Measurements from ENCODE around the gene TMEM242. TPM values are rescaled to one million over a fixed set of nuclear protein-coding genes. Genes with fewer than 3 reads are reported as not detected.

The TMEM242 gene
- total RNA-seq, 2 experiments from 2014 or later = 9.2 to 10.1 TPM

- DNase-seq = no peak
- H3K4me1 Mint-ChIP-seq = peaks cover 4% of the 10 kb centered on the region
- H3K36me3 Mint-ChIP-seq = peaks cover 7% of the 10 kb centered on the region
- ATAC-seq (ENCODE audit: low read depth) = no peak
- POLR2A ChIA-PET = no interaction called here
- H3K27me3 Mint-ChIP-seq = peaks cover 2% of the 10 kb centered on the region
- no peak overlapping the region for H3K27ac Mint-ChIP-seq
- H3K9me3 Mint-ChIP-seq = peaks cover 8% of the 10 kb centered on the region
- H3K4me3 Mint-ChIP-seq = no peak overlapping the region
Observed at GRCh38 chr6:157268835-157269234, 54.5 kb downstream of the TMEM242 start.

DNA sequence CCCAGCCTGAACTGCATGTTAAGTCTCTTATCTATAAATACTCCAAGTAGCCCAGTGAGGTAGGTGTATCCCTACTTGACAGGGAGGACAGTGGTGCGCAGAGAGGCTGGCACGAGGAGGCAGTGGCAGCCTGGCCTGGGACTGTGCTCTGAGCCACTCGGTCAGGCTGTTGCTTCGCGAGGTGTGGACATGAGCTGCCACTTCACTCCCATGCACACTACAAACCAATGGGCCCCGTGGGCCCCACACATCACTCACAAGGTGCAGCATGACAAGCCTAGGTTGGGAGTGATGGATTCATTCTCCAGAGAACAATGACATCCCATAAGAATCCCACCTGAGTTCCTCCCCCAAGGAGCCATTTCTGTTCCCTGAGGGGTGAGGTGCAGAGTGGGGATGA, 54.9 kb downstream of the TMEM242 start:
- DNase-seq (peak; percentile 18), ATAC-seq (ENCODE audit: low read depth) (no peak)
- H3K4me3 Mint-ChIP-seq = no peak overlapping the region
- H3K4me1 Mint-ChIP-seq = peaks cover 1% of the 10 kb centered on the region
- H3K9me3 Mint-ChIP-seq = peaks cover 8% of the 10 kb centered on the region
- peaks cover 7% of the 10 kb centered on the region for H3K36me3 Mint-ChIP-seq
- no peak overlapping the region for H3K27ac Mint-ChIP-seq
- H3K27me3 Mint-ChIP-seq = peaks cover 2% of the 10 kb centered on the region
- POLR2A ChIA-PET = no interaction called here

DNA sequence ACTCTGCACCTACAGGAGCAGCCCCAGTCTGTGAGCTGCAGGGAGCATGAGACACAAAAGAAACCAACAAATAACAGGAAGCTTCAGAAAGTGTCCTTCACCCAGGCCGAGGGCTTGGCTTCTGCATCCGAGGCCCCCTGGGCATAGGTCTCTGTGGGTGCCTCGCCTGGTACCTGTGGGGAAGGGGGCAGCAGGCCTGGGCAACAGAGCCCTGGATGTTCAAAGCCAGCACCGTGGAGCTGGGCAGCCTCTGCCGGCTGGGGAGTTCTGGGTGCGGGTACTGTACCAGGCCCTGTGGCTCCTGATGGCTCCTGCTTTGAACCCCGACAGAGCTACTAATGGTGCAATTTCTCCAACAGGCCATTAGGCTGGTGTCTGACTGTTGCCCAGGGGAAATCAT, 55.7 kb downstream of the TMEM242 start:
- Mint-ChIP-seq H3K36me3 (peaks cover 7% of the 10 kb centered on the region), H3K27me3 (peaks cover 2% of the 10 kb centered on the region), H3K9me3 (peaks cover 8% of the 10 kb centered on the region), H3K4me3 (no peak overlapping the region), H3K27ac (no peak overlapping the region), H3K4me1 (no peaks in the 10 kb centered on the region)
- POLR2A ChIA-PET = no interaction called here
- peak; percentile 6 for DNase-seq
- no peak for ATAC-seq (ENCODE audit: low read depth)

GRCh38 chr6:157267109-157267611, 56.2 kb downstream of the TMEM242 start:
- Mint-ChIP-seq H3K4me3 (no peak overlapping the region), H3K4me1 (no peaks in the 10 kb centered on the region), H3K27ac (no peak overlapping the region), H3K9me3 (peaks cover 8% of the 10 kb centered on the region), H3K36me3 (peaks cover 7% of the 10 kb centered on the region), H3K27me3 (peaks cover 2% of the 10 kb centered on the region)
- POLR2A ChIA-PET = no interaction called here
- ATAC-seq (ENCODE audit: low read depth) (no peak), DNase-seq (peak; percentile 21)

DNA sequence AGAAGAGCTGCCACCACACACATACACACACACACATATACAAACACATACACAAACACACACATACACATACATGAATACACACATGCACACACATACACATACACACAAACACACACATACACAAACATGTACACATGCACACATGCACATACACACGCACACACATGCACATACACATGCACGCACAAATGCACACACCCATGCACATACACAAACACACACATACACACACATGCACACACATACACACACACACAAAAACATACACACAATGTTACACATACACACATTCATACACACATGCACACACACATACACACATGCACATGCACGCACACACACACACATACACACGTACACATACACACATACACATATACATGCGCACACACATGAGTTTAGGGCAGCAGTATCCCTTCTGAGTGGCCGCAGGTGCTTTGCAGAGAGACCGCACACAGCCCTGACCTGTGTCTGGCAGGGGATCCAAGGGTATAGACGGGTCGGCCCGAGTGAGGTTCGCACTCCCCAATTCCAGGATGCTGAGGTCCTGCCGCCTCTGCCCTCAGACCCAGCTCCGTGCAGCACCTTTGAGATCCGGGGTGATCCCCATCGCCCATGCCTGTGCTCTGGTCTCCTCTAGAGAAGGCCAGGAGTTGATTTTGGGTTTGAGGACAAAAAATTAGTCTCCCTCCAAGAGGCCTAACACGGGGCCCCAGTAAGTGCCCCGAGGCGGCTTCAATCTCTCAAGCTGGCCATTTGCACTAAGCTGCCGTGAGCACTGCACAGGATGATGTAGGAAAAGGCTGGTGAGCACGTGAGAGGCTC, 56.8 kb downstream of the TMEM242 start:
- ATAC-seq (ENCODE audit: low read depth) = no peak
- Mint-ChIP-seq H3K27ac (no peak overlapping the region), H3K27me3 (peaks cover 2% of the 10 kb centered on the region), H3K36me3 (peaks cover 7% of the 10 kb centered on the region), H3K4me1 (no peaks in the 10 kb centered on the region), H3K4me3 (no peak overlapping the region), H3K9me3 (peaks cover 8% of the 10 kb centered on the region)
- POLR2A ChIA-PET = no interaction called here
- peak; percentile 13 for DNase-seq

DNA sequence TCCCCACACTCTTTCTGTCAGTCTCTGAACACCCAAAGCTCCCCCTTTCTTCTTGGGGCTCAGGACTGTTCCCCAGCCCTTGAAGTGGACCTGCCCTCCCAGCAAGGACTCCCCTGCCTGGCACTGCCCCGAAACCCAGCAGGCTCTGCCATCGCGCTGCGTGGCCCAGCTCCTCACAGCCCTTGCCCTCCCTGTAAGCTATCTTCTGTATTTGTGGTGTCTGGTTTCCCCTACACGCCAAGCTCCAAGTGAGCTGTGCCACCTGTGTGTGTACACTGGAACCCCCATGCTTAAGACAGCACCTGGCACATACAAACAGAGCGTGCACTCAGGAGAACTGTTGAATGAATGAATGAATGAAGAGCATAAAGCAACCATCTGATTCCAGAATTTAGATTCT, 57.7 kb downstream of the TMEM242 start:
- Mint-ChIP-seq H3K9me3 (peaks cover 7% of the 10 kb centered on the region), H3K27ac (no peak overlapping the region), H3K4me1 (no peaks in the 10 kb centered on the region), H3K27me3 (peaks cover 2% of the 10 kb centered on the region), H3K4me3 (no peak overlapping the region), H3K36me3 (peaks cover 7% of the 10 kb centered on the region)
- ATAC-seq (ENCODE audit: low read depth) = no peak
- peak; percentile 19 for DNase-seq
- POLR2A ChIA-PET = interaction anchor here (2.5 kb wide), 1 partner anchor 9 kb away, joined by 9 read pairs; no protein-coding TSS in a partner anchor

DNA sequence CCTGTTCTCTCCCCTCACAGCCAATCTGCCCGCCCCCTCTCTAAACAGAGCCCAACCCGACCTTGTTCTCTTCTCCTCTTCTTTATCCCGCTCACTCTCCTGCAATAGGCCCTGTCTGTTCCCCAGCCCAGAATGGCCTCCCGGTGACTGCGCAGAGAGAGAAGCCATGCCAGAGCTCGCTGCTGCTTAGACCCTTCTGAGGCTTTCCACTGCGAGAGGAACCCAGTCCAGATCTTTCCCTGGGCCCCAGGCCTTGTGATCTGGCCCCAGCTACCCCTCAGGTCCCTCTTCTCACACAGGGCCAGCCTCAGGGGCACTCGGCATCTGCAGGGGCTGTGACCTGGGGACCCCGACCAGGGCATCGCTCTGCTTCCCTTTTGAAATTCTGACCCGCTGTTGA, 58.1 kb downstream of the TMEM242 start:
- DNase-seq (no peak), ATAC-seq (ENCODE audit: low read depth) (no peak)
- Mint-ChIP-seq H3K9me3 (peaks cover 3% of the 10 kb centered on the region), H3K4me1 (no peaks in the 10 kb centered on the region), H3K27me3 (peaks cover 2% of the 10 kb centered on the region), H3K4me3 (no peak overlapping the region), H3K36me3 (peaks cover 3% of the 10 kb centered on the region), H3K27ac (no peak overlapping the region)
- POLR2A ChIA-PET = interaction anchor here (2.5 kb wide), 1 partner anchor 9 kb away, joined by 9 read pairs; no protein-coding TSS in a partner anchor

DNA sequence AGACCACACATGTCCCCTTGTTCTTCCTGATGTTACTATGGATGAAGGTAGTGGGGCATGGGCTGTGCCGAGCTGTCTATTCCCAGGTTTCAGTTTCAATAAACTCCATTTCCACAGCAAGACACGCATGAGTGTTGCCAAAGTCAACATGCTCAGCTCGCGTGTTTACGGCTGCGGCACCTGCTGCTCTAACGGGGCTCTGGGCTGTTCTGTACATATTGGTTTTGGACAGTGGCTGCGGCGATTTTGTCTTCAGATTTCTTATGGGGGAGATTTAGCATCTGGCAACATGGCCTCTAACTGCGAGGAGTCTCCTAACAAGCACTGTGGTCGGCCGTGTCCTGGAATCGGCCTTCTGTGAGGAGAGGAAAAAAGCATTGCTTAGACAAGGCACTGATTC, 58.6 kb downstream of the TMEM242 start:
- H3K4me3 Mint-ChIP-seq = no peak overlapping the region
- no peaks in the 10 kb centered on the region for H3K36me3 Mint-ChIP-seq
- POLR2A ChIA-PET = interaction anchor here (2.5 kb wide), 1 partner anchor 10 kb away, joined by 9 read pairs; no protein-coding TSS in a partner anchor
- no peaks in the 10 kb centered on the region for H3K9me3 Mint-ChIP-seq
- peaks cover 2% of the 10 kb centered on the region for H3K27me3 Mint-ChIP-seq
- no peak for ATAC-seq (ENCODE audit: low read depth)
- peak; percentile 5 for DNase-seq
- no peak overlapping the region for H3K27ac Mint-ChIP-seq
- H3K4me1 Mint-ChIP-seq = peaks cover 3% of the 10 kb centered on the region

DNA sequence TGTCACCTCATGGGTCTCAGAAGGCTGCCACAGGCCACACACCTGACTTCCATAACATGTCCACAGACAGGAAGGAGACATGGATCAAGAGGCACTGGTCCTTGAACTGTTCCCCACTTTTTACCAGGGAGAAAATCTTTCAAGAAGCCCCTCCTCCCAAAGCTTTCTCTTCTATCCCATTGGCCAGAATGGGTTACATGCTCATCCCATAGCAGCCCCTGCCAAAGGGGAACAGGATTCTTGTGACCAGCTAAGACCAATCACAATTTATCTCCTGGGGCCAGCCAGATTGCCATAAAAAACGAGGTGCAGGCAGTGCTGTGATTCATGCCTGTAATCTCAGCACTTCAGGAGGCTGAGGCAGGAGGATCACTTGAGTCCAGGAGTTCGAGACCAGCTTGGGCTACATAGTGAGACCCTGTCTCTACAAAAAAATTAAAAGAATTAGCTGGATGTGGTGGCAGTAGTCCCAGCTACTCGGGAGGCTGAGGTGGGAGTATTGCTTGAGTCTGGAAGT, 59.4 kb downstream of the TMEM242 start:
- ATAC-seq (ENCODE audit: low read depth) = no peak
- peaks cover 7% of the 10 kb centered on the region for H3K4me1 Mint-ChIP-seq
- POLR2A ChIA-PET = interaction anchor here (2.5 kb wide), 1 partner anchor 10 kb away, joined by 9 read pairs; no protein-coding TSS in a partner anchor
- no peak for DNase-seq
- no peaks in the 10 kb centered on the region for H3K9me3 Mint-ChIP-seq
- H3K36me3 Mint-ChIP-seq = no peaks in the 10 kb centered on the region
- H3K4me3 Mint-ChIP-seq = no peak overlapping the region
- peaks cover 7% of the 10 kb centered on the region for H3K27me3 Mint-ChIP-seq
- H3K27ac Mint-ChIP-seq = no peak overlapping the region

GRCh38 chr6:157263146-157263545, 60.2 kb downstream of the TMEM242 start:
- no peaks in the 10 kb centered on the region for H3K9me3 Mint-ChIP-seq
- no peak for ATAC-seq (ENCODE audit: low read depth)
- no peaks in the 10 kb centered on the region for H3K36me3 Mint-ChIP-seq
- H3K4me1 Mint-ChIP-seq = peaks cover 7% of the 10 kb centered on the region
- no peak for DNase-seq
- H3K4me3 Mint-ChIP-seq = no peak overlapping the region
- H3K27ac Mint-ChIP-seq = no peak overlapping the region
- peaks cover 8% of the 10 kb centered on the region for H3K27me3 Mint-ChIP-seq
- POLR2A ChIA-PET = interaction anchor here (2.5 kb wide), 1 partner anchor 11 kb away, joined by 9 read pairs; no protein-coding TSS in a partner anchor

- no peak for DNase-seq
- ATAC-seq (ENCODE audit: low read depth) = no peak
- POLR2A ChIA-PET = no interaction called here
- no peak overlapping the region for H3K4me3 Mint-ChIP-seq
- no peaks in the 10 kb centered on the region for H3K36me3 Mint-ChIP-seq
- H3K9me3 Mint-ChIP-seq = no peaks in the 10 kb centered on the region
- H3K27me3 Mint-ChIP-seq = peaks cover 12% of the 10 kb centered on the region
- no peak overlapping the region for H3K27ac Mint-ChIP-seq
- peaks cover 7% of the 10 kb centered on the region for H3K4me1 Mint-ChIP-seq
Observed at GRCh38 chr6:157261606-157262005, 61.7 kb downstream of the TMEM242 start.

DNA sequence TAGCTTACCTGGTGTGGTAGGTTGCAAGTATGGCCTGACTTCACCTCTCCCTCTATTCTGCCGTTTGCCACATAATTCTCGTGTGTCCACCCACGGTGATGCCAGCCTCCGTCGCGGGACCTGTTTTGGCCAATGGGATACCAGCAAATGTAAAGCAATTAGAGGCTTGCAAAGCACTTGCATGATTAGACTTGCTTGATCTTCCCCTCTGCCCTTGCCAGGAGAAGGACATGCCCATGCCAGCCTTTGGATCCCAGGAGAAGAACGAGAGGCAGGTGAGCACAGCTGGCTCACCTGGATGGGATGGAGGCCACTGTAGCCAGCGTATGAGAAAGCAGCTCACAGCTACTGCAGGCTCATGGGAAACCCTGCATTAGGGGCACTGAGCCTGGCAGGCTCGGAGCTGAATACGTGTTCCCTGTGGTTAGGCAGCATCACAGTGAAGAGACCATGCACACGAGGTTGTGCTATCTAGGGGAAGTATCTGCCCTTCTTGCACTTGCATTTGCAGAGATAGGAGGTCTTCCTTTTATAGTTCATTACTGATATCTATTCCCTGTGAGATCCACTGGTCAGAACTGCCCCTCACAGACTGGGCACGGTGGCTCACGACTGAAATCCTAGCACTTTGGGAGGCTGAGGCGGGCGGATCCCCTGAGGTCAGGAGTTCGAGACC, 62.4 kb downstream of the TMEM242 start:
- H3K27ac Mint-ChIP-seq = no peak overlapping the region
- H3K4me3 Mint-ChIP-seq = no peak overlapping the region
- no peaks in the 10 kb centered on the region for H3K9me3 Mint-ChIP-seq
- peaks cover 7% of the 10 kb centered on the region for H3K4me1 Mint-ChIP-seq
- DNase-seq (peak; percentile 15), ATAC-seq (ENCODE audit: low read depth) (no peak)
- H3K36me3 Mint-ChIP-seq = no peaks in the 10 kb centered on the region
- POLR2A ChIA-PET = interaction anchor here (1.4 kb wide), 1 partner anchor 13 kb away, joined by 3 read pairs; no protein-coding TSS in a partner anchor
- H3K27me3 Mint-ChIP-seq = peaks cover 18% of the 10 kb centered on the region

GRCh38 chr6:157259443-157259842, 63.9 kb downstream of the TMEM242 start:
- Mint-ChIP-seq H3K4me3 (no peak overlapping the region), H3K27me3 (peaks cover 18% of the 10 kb centered on the region), H3K4me1 (peaks cover 7% of the 10 kb centered on the region), H3K9me3 (no peaks in the 10 kb centered on the region), H3K36me3 (no peaks in the 10 kb centered on the region), H3K27ac (peak overlapping the region; percentile 60)
- POLR2A ChIA-PET = no interaction called here
- DNase-seq = peak; percentile 4
- no peak for ATAC-seq (ENCODE audit: low read depth)
